HepG2 (cell line): Measurements from ENCODE around the gene ATG16L2. TPM values are rescaled to one million over a fixed set of nuclear protein-coding genes. Genes with fewer than 3 reads are reported as not detected.

Experiments used
- ARID4A ChIP-seq: sonication (generic); formaldehyde crosslinking; IDR thresholded peaks from 2 replicates; pipeline ENCODE4 v1.5.0; 2020; ENCODE audit warnings: mild to moderate bottlenecking, missing genetic modification reagents, borderline replicate concordance
- ARID5B ChIP-seq: IDR thresholded peaks from 2 replicates; pipeline ENCODE4 v1.4.0; 2020; ENCODE audit warnings: mild to moderate bottlenecking, missing genetic modification reagents
- ATAD3A ChIP-seq: sonication (generic); formaldehyde crosslinking; IDR thresholded peaks from 2 replicates; pipeline ENCODE4 v1.4.0; 2020; ENCODE audit warnings: missing genetic modification reagents
- BHLHE40 ChIP-seq: IDR thresholded peaks from 2 replicates; pipeline ENCODE4 v1.6.1; 2011; ENCODE audit warnings: low read length, improper control_type of control experiment
- EZH2 ChIP-seq: conservative IDR thresholded peaks from 2 replicates; pipeline ENCODE4 v1.6.1; 2012; ENCODE audit warnings: mild to moderate bottlenecking, low read depth, low read length, moderate library complexity
- FOXK1 ChIP-seq: sonication (generic); formaldehyde crosslinking; IDR thresholded peaks from 2 replicates; pipeline ENCODE4 v1.4.0; 2020; ENCODE audit warnings: low read depth, missing genetic modification reagents, borderline replicate concordance
- HOXA7 ChIP-seq: sonication (generic); formaldehyde crosslinking; IDR thresholded peaks from 2 replicates; pipeline ENCODE4 v1.8.1; 2022; ENCODE audit warnings: mild to moderate bottlenecking, missing genetic modification reagents, moderate library complexity
- KDM5A ChIP-seq: fragments of 200-600 bp; sonication (generic); IDR thresholded peaks from 2 replicates; pipeline ENCODE4 v1.7.0; 2018; ENCODE audit warnings: antibody characterized with exemption, mild to moderate bottlenecking, low read length, borderline replicate concordance
- NFE2 ChIP-seq: sonication (generic); formaldehyde crosslinking; IDR thresholded peaks from 2 replicates; pipeline ENCODE4 v1.4.0; 2020; ENCODE audit warnings: missing genetic modification reagents
- POLR2AphosphoS5 ChIP-seq: IDR thresholded peaks from 2 replicates; pipeline ENCODE4 v1.6.1; 2012; ENCODE audit warnings: low read depth, low read length
- RBAK ChIP-seq: sonication (generic); formaldehyde crosslinking; IDR thresholded peaks from 2 replicates; pipeline ENCODE4 v1.5.1; 2020; ENCODE audit warnings: mild to moderate bottlenecking, missing genetic modification reagents
- SALL1 ChIP-seq: sonication (generic); formaldehyde crosslinking; IDR thresholded peaks from 2 replicates; pipeline ENCODE4 v1.8.0; 2022; ENCODE audit warnings: mild to moderate bottlenecking, missing genetic modification reagents
- SKIL ChIP-seq: sonication (generic); formaldehyde crosslinking; IDR thresholded peaks from 2 replicates; pipeline ENCODE4 v1.8.0; 2022; ENCODE audit warnings: missing genetic modification reagents, mild to moderate bottlenecking, moderate library complexity, borderline replicate concordance
- TEAD3 ChIP-seq: optimal IDR thresholded peaks from 2 replicates; pipeline ENCODE3; 2016; ENCODE audit warnings: borderline replicate concordance
- ZFY ChIP-seq: sonication (generic); formaldehyde crosslinking; IDR thresholded peaks from 2 replicates; pipeline ENCODE4 v1.4.0; 2020; ENCODE audit warnings: missing genetic modification reagents
- ZIK1 ChIP-seq: sonication (generic); formaldehyde crosslinking; IDR thresholded peaks from 2 replicates; pipeline ENCODE4 v1.5.0; 2020; ENCODE audit warnings: mild to moderate bottlenecking, low read depth, missing genetic modification reagents, borderline replicate concordance
- ZKSCAN1 ChIP-seq: fragments of 150-350 bp; IDR thresholded peaks from 2 replicates; pipeline ENCODE4 v1.6.1; 2014; ENCODE audit warnings: low read length
- ZNF576 ChIP-seq: sonication (generic); formaldehyde crosslinking; IDR thresholded peaks from 2 replicates; pipeline ENCODE4 v1.4.0; 2020; ENCODE audit warnings: mild to moderate bottlenecking, missing genetic modification reagents
- ZSCAN9 ChIP-seq: IDR thresholded peaks from 2 replicates; pipeline ENCODE4 v1.6.1; 2016; ENCODE audit warnings: borderline replicate concordance
- polyA plus RNA-seq, 8 experiments: library from polyadenylated mRNA; depleted of rRNA in 3 of 8; stranded (reverse) in 7 of 8; unstranded in 1 of 8; fragments of >200 nt; fragmentation: Illumina TruSeq in 4 of 8; extraction: Trizol in 4 of 8; gene quantifications; 2 replicates each; pipeline versions ENCODE4 v1.2.1 to v1.2.3, GENCODE V29; 2011 to 2016; ENCODE audit warnings: low read depth in 4 of 8, missing spikeins in 1 of 8, mixed read lengths in 1 of 8; ENCODE audit not compliant: insufficient read depth in 1 of 8
- total RNA-seq, 5 experiments: library from RNA; depleted of rRNA; stranded (reverse); fragments of >200 nt; fragmentation: Illumina TruSeq; extraction: Trizol; gene quantifications; 2 replicates each; pipeline ENCODE4 v1.2.3, GENCODE V29; 2016; ENCODE audit warnings: low read depth in 1 of 5

The ATG16L2 gene
- total and polyA plus RNA-seq, 2 of the 13 experiments (the other 11 are each of a cell fraction or from before 2014, with no cell fraction given), result 6.2 to 14.8 TPM

- TF ChIP-seq ARID5B, result no peak
- TF ChIP-seq BHLHE40, result no peak
- TF ChIP-seq ZKSCAN1, result no peak
- no peak for TF ChIP-seq ZNF576
- 0 out of 2 replicates have a peak, but pooled peaks have one; percentile 25 for TF ChIP-seq ARID4A
- no peak for TF ChIP-seq SKIL (CRISPR knock-in tag)
- TF ChIP-seq KDM5A, result no peak
- TF ChIP-seq EZH2, result no peak
- no peak for TF ChIP-seq RBAK
- no peak for TF ChIP-seq ZSCAN9 (CRISPR knock-in tag)
- no peak for TF ChIP-seq SALL1 (CRISPR knock-in tag)
- no peak for TF ChIP-seq ZIK1 (CRISPR knock-in tag)
- no peak for TF ChIP-seq ZFY (CRISPR knock-in tag)
- TF ChIP-seq ATAD3A (CRISPR knock-in tag), result no peak
- peak; percentile 34 for TF ChIP-seq TEAD3 (CRISPR knock-in tag)
- TF ChIP-seq NFE2 (CRISPR knock-in tag), result no peak
- no peak for TF ChIP-seq FOXK1 (CRISPR knock-in tag)
- TF ChIP-seq HOXA7 (CRISPR knock-in tag), result no peak
- no peak for TF ChIP-seq POLR2AphosphoS5
Observed at GRCh38 chr11:72831521-72832300, 17.5 kb downstream of the ATG16L2 start (continued).
